Neural progenitor cell (in vitro differentiated cells): ENCODE measurements around the gene CA7.

Experiments used
- EZH2phosphoT487 ChIP-seq: fragments of 200-600 bp; sonication (generic); IDR thresholded peaks from 2 replicates; pipeline ENCODE4 v1.6.1; 2017; ENCODE audit warnings: antibody characterized with exemption
- TF ChIP-seq, protein P1 (sequence below): fragments of 200-600 bp; sonication (generic); IDR thresholded peaks from 2 replicates; pipeline ENCODE4 v1.5.1; 2017; ENCODE audit warnings: antibody characterized with exemption, mild to moderate bottlenecking

DNA sequence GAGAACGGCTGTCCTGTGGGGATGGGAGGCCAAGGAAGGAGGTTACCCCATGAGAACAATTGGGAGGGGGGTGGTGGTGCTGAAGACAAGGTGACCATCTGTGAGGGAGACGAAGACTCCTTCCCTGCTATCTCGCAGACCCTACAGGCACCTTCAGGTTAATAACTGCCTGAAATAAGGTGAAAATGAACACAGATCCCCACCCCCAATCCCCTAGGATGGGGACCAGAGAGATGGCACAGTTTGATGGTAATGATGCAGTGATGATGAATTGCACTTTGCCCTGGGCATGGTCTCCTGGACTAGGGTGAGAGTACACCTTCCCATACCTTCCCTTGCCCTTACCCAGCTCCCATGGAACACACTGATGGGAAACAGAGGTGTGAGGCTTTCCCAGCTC is 12.0 kb upstream of the CA7 start:
- no peak for TF ChIP-seq EZH2phosphoT487
- TF ChIP-seq, protein P1, sequence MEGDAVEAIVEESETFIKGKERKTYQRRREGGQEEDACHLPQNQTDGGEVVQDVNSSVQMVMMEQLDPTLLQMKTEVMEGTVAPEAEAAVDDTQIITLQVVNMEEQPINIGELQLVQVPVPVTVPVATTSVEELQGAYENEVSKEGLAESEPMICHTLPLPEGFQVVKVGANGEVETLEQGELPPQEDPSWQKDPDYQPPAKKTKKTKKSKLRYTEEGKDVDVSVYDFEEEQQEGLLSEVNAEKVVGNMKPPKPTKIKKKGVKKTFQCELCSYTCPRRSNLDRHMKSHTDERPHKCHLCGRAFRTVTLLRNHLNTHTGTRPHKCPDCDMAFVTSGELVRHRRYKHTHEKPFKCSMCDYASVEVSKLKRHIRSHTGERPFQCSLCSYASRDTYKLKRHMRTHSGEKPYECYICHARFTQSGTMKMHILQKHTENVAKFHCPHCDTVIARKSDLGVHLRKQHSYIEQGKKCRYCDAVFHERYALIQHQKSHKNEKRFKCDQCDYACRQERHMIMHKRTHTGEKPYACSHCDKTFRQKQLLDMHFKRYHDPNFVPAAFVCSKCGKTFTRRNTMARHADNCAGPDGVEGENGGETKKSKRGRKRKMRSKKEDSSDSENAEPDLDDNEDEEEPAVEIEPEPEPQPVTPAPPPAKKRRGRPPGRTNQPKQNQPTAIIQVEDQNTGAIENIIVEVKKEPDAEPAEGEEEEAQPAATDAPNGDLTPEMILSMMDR, result no peak
